T47D (cell line): Measurements from ENCODE around the gene EIPR1.
A peak's percentile ranks its signal among the peaks of the same experiment; 100 is the strongest.

ENCODE experiments used
- DNase-seq, 2 experiments: peaks; one replicate each; pipeline versions ENCODE4 v3.0.0 to v3.0.0-alpha.2; 2011 to 2012; ENCODE audit warnings: low read depth in 1 of 2, low spot score in 1 of 2
- JUND ChIP-seq: IDR thresholded peaks from 2 replicates; pipeline ENCODE4 v1.6.1; 2012; ENCODE audit warnings: low read depth
- in situ Hi-C: cut with HindIII; loops from 2 replicates; pipeline ENCODE4 v1.10.0; 2016; ENCODE audit warnings: low sequenced_read_pairs, low pct_unique_long_range_greater_than_20kb

EIPR1 gene

GRCh38 chr2:3241971-3242746 is 135.5 kb downstream of the EIPR1 start:
- no peak for TF ChIP-seq JUND
- in situ Hi-C loops, result no loop called here
- no peak for DNase-seq

- no peak for DNase-seq
Observed at GRCh38 chr2:3238951-3239841, 138.4 kb downstream of the EIPR1 start.

GRCh38 chr2:3236300-3237045 is 141.1 kb downstream of the EIPR1 start:
- TF ChIP-seq JUND, result no peak
- in situ Hi-C loops, result no loop called here
- DNase-seq, result no peak

More at GRCh38 chr2:3238951-3239841, 138.4 kb downstream of the EIPR1 start:
- in situ Hi-C loops, result no loop called here
- TF ChIP-seq JUND, result no peak

GRCh38 chr2:3233877-3234276 is 143.7 kb downstream of the EIPR1 start:
- no peak for DNase-seq
- no peak for TF ChIP-seq JUND
- in situ Hi-C loops, result no loop called here

- in situ Hi-C loops, result no loop called here
- DNase-seq, result no peak
- no peak for TF ChIP-seq JUND
Observed at GRCh38 chr2:3229221-3229620, 148.4 kb downstream of the EIPR1 start.

GRCh38 chr2:3224681-3225080 is 152.9 kb downstream of the EIPR1 start:
- no peak for DNase-seq
- in situ Hi-C loops, result no loop called here
- TF ChIP-seq JUND, result no peak

GRCh38 chr2:3223080-3223923 is 154.3 kb downstream of the EIPR1 start:
- in situ Hi-C loops, result no loop called here
- no peak for TF ChIP-seq JUND
- DNase-seq, result no peak

- peak in 1 of 2 experiments; percentile 80 for DNase-seq
- in situ Hi-C loops, result no loop called here
- TF ChIP-seq JUND, result no peak
Observed at GRCh38 chr2:3222636-3223035, 155.0 kb downstream of the EIPR1 start.

GRCh38 chr2:3219536-3219935 is 158.1 kb downstream of the EIPR1 start:
- TF ChIP-seq JUND, result no peak
- no peak for DNase-seq
- in situ Hi-C loops, result no loop called here

- no peak for DNase-seq
- in situ Hi-C loops, result no loop called here
- TF ChIP-seq JUND, result no peak
Observed at GRCh38 chr2:3217646-3218045, 160.0 kb downstream of the EIPR1 start.

- in situ Hi-C loops, result no loop called here
- DNase-seq, result no peak
- no peak for TF ChIP-seq JUND
Observed at GRCh38 chr2:3216841-3217495, 160.7 kb downstream of the EIPR1 start.
